NCI-H446 (cell line): Measurements from ENCODE around the gene IFNG.

Experiments
- DNase-seq, 2 experiments: peaks; one replicate each; lab custom pipeline; 2025; lab: John Stamatoyannopoulos, UW

Gene IFNG

DNA sequence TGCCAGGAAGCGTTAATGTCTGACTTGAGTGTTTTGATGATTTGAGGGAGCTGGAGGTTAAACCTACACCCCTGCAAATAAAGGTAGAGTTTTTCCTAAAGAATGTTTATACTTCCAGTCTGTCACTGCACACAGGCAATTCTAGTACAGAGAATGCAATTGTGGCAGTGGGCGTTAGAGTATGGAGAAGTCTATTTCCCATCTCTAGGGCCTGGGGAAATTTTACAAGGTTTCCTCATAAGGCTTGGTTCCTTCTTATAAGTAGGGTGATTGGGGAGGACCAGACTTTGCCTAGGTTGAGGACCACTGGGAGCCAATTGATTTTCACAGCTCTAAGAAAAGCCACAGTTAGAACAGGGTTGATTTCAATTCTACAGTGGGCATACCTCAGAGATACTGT, 44.3 kb downstream of the IFNG start:
- no peak for DNase-seq

DNA sequence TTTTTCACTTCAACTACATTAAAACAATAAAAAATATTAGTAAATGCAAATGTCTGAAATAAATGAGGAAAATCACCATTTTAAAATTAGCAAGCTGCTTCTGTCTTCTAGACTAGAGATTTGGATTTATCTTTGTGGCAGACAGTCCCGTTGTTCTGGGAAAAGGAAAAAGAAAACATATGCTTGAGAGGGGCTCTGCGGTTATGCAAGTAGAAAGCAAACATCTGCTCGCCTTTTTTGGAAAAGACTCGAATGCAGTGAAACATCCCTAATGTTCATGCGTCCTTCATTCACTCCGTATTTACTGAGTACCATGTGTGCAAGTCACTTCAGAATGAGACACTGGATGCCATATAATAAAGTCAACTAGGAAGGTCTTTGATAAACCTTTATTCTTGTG, 44.9 kb downstream of the IFNG start:
- no peak for DNase-seq

DNA sequence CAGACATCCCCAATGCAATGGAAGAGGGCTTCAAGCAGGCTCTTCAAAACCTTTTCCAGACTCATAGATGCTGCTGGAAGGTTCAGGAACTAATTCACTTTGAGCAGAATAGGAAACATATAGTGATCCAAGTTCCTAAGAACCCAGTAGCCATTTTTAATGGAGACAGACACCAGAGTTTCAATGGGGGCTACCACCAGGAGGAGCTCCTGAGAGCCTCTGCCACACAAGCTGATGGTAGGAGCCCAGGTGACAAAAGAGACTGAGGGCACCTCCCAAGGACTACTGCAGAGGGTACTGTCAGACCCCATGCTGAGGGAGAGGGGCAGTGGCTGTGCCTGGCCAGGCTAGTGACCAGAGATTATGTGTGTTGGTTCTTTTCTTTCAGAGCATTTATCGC, 45.9 kb downstream of the IFNG start:
- no peak for DNase-seq

DNA sequence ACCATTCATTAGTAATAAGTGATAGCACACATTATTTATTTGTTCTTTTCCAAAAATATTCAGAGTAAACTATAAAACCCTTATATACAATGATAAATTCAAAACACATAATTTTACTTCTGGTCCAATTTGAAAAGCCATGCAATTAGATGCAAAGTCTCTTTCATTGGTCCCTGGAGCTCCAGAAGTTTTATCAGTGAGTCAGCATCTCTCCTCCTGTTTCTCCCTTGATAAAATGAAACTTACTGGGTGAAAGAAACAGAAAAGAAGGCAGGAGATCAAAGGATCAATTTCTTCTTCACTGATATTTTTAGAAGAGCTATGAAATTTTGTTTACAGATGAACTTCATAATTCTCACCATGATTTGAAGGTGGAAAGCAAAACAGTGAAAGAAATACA, 47.5 kb downstream of the IFNG start:
- DNase-seq, result no peak

DNA sequence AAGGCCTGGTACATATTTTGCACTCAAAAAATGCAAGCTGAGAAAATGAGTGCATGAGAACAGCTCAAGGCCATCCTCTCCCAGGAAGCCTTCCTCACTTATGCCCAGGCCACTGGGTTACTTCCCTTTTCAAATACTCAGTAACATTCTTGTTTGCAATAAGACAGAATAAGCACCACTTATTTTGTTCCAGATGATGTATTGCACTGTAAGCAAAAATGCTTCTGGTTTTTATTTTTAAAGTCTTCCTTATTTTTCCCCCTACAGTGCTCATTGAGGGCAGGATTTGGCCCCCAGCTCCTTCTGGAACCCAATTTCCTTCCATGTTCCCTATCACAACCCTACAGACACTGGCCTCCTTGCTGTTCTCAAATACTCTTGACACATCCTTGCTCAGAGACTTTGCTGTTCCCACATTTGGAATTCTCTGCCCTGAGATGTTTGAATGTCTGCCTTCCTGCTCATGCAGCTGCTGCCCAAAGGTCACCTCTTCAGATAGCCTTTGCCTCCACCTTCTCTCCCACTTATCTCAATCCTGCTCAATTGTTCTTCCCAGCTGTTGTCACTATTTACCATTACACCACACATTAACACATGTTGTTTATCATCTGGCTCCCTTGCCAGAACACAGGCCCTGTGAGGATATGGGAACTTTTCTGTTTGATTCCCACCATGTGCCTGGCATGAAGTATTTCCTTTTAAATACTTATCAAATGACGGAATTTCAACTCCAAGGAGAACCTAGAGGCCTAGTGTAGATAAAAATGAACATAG, 49.9 kb downstream of the IFNG start:
- DNase-seq, result no peak

DNA sequence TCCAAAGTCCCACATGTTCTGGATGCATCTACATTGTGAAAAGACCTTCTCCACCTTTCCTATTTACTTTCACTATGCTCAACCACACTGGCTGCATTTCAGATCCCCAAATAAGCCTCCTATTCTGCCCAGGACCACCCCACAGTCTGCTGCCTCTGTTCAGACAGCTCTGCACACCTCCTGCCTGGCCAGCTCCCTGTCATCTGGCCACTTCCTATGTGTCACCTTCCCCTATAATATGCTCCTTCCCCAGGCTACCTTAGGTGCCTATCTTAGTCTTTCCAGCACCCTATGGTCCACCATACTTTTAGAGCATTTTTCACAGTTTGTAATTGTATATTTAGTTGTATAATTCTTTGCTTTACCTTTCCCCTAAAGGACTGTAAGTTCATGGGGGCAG, 50.5 kb downstream of the IFNG start:
- DNase-seq, result no peak

DNA sequence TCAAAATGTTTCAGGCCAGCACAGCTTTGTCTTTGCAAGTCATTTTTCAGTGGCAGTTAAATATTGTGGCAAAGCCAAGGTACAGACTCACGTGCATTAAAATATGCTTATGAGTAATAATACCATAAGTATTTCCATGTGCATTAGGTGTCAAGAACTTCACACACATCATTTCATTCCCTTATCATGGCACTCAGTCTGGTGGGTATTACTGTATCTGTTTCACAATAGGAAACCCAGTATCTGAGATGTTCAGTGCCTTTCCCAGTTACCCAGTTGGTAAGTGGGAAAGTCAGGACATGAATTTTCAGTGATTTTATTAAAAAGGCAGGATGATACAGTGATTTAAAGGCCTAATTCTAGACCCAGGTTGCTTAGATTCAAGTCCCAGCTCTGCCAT, 52.9 kb downstream of the IFNG start:
- DNase-seq, result no peak

DNA sequence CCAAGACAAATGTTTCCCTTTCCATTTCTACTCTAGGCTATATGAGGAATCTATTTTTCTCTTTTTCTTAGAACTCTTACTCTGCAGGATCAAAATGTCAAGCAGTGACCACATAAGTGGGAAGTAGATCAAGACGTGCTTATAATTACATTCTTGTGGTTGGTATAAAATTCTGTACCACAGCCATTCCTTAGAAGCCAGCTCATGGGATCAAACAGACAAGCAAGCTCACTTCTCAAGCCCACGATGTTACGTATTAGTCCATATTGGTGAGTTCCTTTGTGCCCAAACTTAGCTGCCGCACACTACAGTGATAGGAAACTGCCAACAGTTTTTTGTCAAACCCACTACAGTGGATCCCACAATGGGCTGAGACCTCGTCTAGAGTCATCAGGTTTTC, 53.4 kb downstream of the IFNG start:
- no peak for DNase-seq
